GM12865 (cell line): ENCODE measurements around the gene CSH1.
"Not testable (repeated sequence)": the region's sequence is repeated elsewhere in the genome, so short reads cannot be mapped to it uniquely, and the experiment has no call there.

Experiments used
- DNase-seq: peaks from one replicate; pipeline ENCODE4 v3.0.0; 2010; ENCODE audit warnings: low read depth
- H3K4me3 ChIP-seq: 2 replicates; pipeline ENCODE4 v1.5.1; 2011; ENCODE audit warnings: mild to moderate bottlenecking, low read depth, low read length, control low read depth
- CTCF ChIP-seq: IDR thresholded peaks from 2 replicates; pipeline ENCODE4 v1.5.1; 2011; ENCODE audit warnings: low read length, control low read depth, low read depth, inconsistent platforms; ENCODE audit not compliant: insufficient read depth; ENCODE audit errors: missing control alignments

CSH1 gene

GRCh38 chr17:63917646-63918045 is 21.3 kb upstream of the CSH1 start:
- no peak for TF ChIP-seq CTCF
- no peak overlapping the region for H3K4me3 ChIP-seq
- no peak for DNase-seq

- H3K4me3 ChIP-seq, DNase-seq: not testable (repeated sequence)
Observed at GRCh38 chr17:63917206-63917605, 20.8 kb upstream of the CSH1 start.

GRCh38 chr17:63916566-63917185 is 20.3 kb upstream of the CSH1 start:
- TF ChIP-seq CTCF: no peak
- no peak for DNase-seq

GRCh38 chr17:63915753-63916152 is 19.4 kb upstream of the CSH1 start:
- not testable (repeated sequence) for H3K4me3 ChIP-seq, DNase-seq

More at GRCh38 chr17:63916566-63917185, 20.3 kb upstream of the CSH1 start:
- no peak overlapping the region for H3K4me3 ChIP-seq

- no peak overlapping the region for H3K4me3 ChIP-seq
- DNase-seq: no peak
- no peak for TF ChIP-seq CTCF
Observed at GRCh38 chr17:63914471-63914870, 18.1 kb upstream of the CSH1 start.

GRCh38 chr17:63911657-63912100 is 15.3 kb upstream of the CSH1 start:
- no peak overlapping the region for H3K4me3 ChIP-seq
- peak; percentile 71 for TF ChIP-seq CTCF
- peak; percentile 40 for DNase-seq

- TF ChIP-seq CTCF: no peak
- no peak for DNase-seq
- no peak within 1 kb of the TSS for H3K4me3 ChIP-seq
Observed at GRCh38 chr17:63911041-63911635, 14.8 kb upstream of the CSH1 start, which contains the start of gene CSHL1. TSS of gene CSHL1 (minus strand) at chr17:63911258. CDS start at chr17:63911196, 62 bp downstream.

GRCh38 chr17:63910096-63910495 is 13.7 kb upstream of the CSH1 start:
- no peak for TF ChIP-seq CTCF
- H3K4me3 ChIP-seq: no peak overlapping the region
- DNase-seq: no peak

- H3K4me3 ChIP-seq, DNase-seq: not testable (repeated sequence)
Observed at GRCh38 chr17:63909586-63909985, 13.2 kb upstream of the CSH1 start.
